Keratinocyte (primary cell): ENCODE data around the gene CACNA1I. TPM values are rescaled to one million over a fixed set of nuclear protein-coding genes. Genes with fewer than 3 reads are reported as not detected.

ENCODE experiments used
- DNase-seq: peaks from one replicate; pipeline ENCODE4 v3.0.0-alpha.2; 2011; ENCODE audit warnings: low read depth, missing footprints, low spot score
- FAIRE-seq: peaks from 2 replicates; lab custom pipeline; 2011; peaks lifted over from hg19 to GRCh38; lab: Jason Lieb, UNC
- H2AFZ ChIP-seq: 2 replicates; pipeline ENCODE4 v1.6.0; 2012; ENCODE audit warnings: low read length, control low read depth, inconsistent platforms; ENCODE audit not compliant: control insufficient read depth
- H3K27ac ChIP-seq: 2 replicates; pipeline ENCODE4 v1.5.1; 2011; ENCODE audit warnings: low read length; ENCODE audit not compliant: control insufficient read depth, insufficient read depth
- H3K27me3 ChIP-seq: 3 replicates; pipeline ENCODE4 v1.6.0; 2011; ENCODE audit warnings: low read length; ENCODE audit not compliant: control insufficient read depth, insufficient read depth; ENCODE audit errors: extremely low read depth
- H3K36me3 ChIP-seq, 2 experiments: 2 replicates in 1 of 2; 3 replicates in 1 of 2; pipeline ENCODE4 v1.5.1; 2011; ENCODE audit warnings: low read length in 2 of 2, mild to moderate bottlenecking in 1 of 2; ENCODE audit not compliant: control insufficient read depth in 2 of 2, insufficient read depth in 2 of 2; ENCODE audit errors: extremely low read depth in 1 of 2
- H3K4me1 ChIP-seq: 3 replicates; pipeline ENCODE4 v1.5.1; 2011; ENCODE audit warnings: low read length; ENCODE audit not compliant: control insufficient read depth, insufficient read depth; ENCODE audit errors: extremely low read depth
- H3K4me2 ChIP-seq: 3 replicates; pipeline ENCODE4 v1.6.0; 2011; ENCODE audit warnings: low read depth, low read length; ENCODE audit not compliant: control insufficient read depth, insufficient read depth; ENCODE audit errors: extremely low read depth
- H3K4me3 ChIP-seq, 3 experiments: fragments of 200-600 bp in 1 of 3; sonication (generic) in 1 of 3; 2 replicates in 2 of 3; 3 replicates in 1 of 3; pipeline ENCODE4 v1.5.1; 2011 to 2016; ENCODE audit warnings: low read length in 3 of 3, mild to moderate bottlenecking in 3 of 3, control low read depth in 2 of 3, inconsistent platforms in 1 of 3, low read depth in 1 of 3, mixed read lengths in 1 of 3, mixed run types in 1 of 3, moderate library complexity in 1 of 3; ENCODE audit not compliant: control insufficient read depth in 2 of 3, insufficient read depth in 2 of 3; ENCODE audit errors: extremely low read depth in 1 of 3
- H3K79me2 ChIP-seq: 2 replicates; pipeline ENCODE4 v1.6.0; 2012; ENCODE audit warnings: low read length; ENCODE audit not compliant: control insufficient read depth, insufficient read depth
- H3K9ac ChIP-seq: 3 replicates; pipeline ENCODE4 v1.6.0; 2011; ENCODE audit warnings: low read length; ENCODE audit not compliant: control insufficient read depth, insufficient read depth; ENCODE audit errors: extremely low read depth
- H3K9me1 ChIP-seq: 3 replicates; pipeline ENCODE4 v1.6.0; 2011; ENCODE audit warnings: low read length; ENCODE audit not compliant: control insufficient read depth, insufficient read depth; ENCODE audit errors: extremely low read depth
- H3K9me3 ChIP-seq: 2 replicates; pipeline ENCODE4 v1.5.1; 2012; ENCODE audit warnings: low read depth, low read length; ENCODE audit not compliant: control insufficient read depth
- H4K20me1 ChIP-seq: 3 replicates; pipeline ENCODE4 v1.6.0; 2011; ENCODE audit warnings: low read length; ENCODE audit not compliant: control insufficient read depth, insufficient read depth; ENCODE audit errors: extremely low read depth
- CTCF ChIP-seq, 3 experiments: IDR thresholded peaks in 1 of 3; conservative IDR thresholded peaks in 1 of 3; optimal IDR thresholded peaks in 1 of 3; 2 replicates in 2 of 3; 3 replicates in 1 of 3; pipeline versions ENCODE3 to v1.5.1; 2011; ENCODE audit warnings: low read length in 3 of 3, mild to moderate bottlenecking in 3 of 3, moderate library complexity in 2 of 3, control low read depth in 1 of 3, inconsistent platforms in 1 of 3; ENCODE audit not compliant: insufficient read depth in 2 of 3; ENCODE audit errors: extremely low read depth in 1 of 3
- EZH2 ChIP-seq: IDR thresholded peaks from one replicate; pipeline ENCODE4 v1.6.1; 2012; ENCODE audit warnings: inconsistent platforms, mild to moderate bottlenecking, low read length, moderate library complexity
- dilution Hi-C: fragments of 300-500 bp; cut with MboI; formaldehyde crosslinking; loops from one replicate; pipeline ENCODE4 v1.7.0; 2020; ENCODE audit warnings: low sequenced_read_pairs; ENCODE audit not compliant: extremely low pct_ligation_motif_present
- polyA plus RNA-seq, 5 experiments: library from polyadenylated mRNA; depleted of rRNA in 3 of 5; stranded (reverse) in 3 of 5; stranded (forward) in 1 of 5; unstranded in 1 of 5; fragments of >200 nt; gene quantifications; 1 replicate in 1 of 5; 2 replicates in 3 of 5; 3 replicates in 1 of 5; pipeline versions ENCODE4 v1.2.1 to v1.2.3, GENCODE V29; 2011 to 2012; ENCODE audit warnings: missing spikeins in 2 of 5, low read depth in 1 of 5, low replicate concordance in 1 of 5

Gene CACNA1I
- polyA plus RNA-seq, 1 donor (not counting 4 experiments of a cell fraction or from before 2014, with no cell fraction given): not detected

- Histone ChIP-seq H3K4me1 (peaks cover 44% of the 10 kb centered on the region), H3K9ac (no peak overlapping the region), H3K27ac (no peak overlapping the region), H3K4me2 (peak overlapping the region; percentile 35), H3K9me1 (peaks cover 4% of the 10 kb centered on the region), H3K27me3 (no peaks in the 10 kb centered on the region), H3K79me2 (peaks cover 38% of the 10 kb centered on the region), H3K9me3 (no peaks in the 10 kb centered on the region), H4K20me1 (peaks cover 46% of the 10 kb centered on the region), H3K36me3 (peaks cover 8 to 40% of the 10 kb centered on the region in 2 experiments), H3K4me3 (no peak overlapping the region), H2AFZ (no peak overlapping the region)
- TF ChIP-seq EZH2: no peak
- no peak for TF ChIP-seq CTCF (optimal IDR thresholded peaks at IDR 0.05 in 1 of 3, IDR thresholded peaks at IDR 0.05 in 1 of 3, conservative IDR thresholded peaks at IDR 0.05 in 1 of 3; ENCODE audit: extremely low read depth in 1 of 3, insufficient read depth in 2 of 3, low read length in 3 of 3)
- DNase-seq: no peak
- no peak for FAIRE-seq
- dilution Hi-C loops: no loop called here
Measured at GRCh38 chr22:39528080-39528661, 42.4 kb upstream of the CACNA1I start.

- dilution Hi-C loops: no loop called here
- H4K20me1 ChIP-seq: peaks cover 42% of the 10 kb centered on the region
- peak overlapping the region in 1 of 3 experiments; percentile 12 for H3K4me3 ChIP-seq
- peaks cover 4% of the 10 kb centered on the region for H3K9me1 ChIP-seq
- peaks cover 42% of the 10 kb centered on the region for H3K4me1 ChIP-seq
- H3K27ac ChIP-seq: no peak overlapping the region
- FAIRE-seq (peak; percentile 13), DNase-seq (peak; percentile 64)
- no peak overlapping the region for H2AFZ ChIP-seq
- peak overlapping the region; percentile 31 for H3K9ac ChIP-seq
- H3K9me3 ChIP-seq: no peaks in the 10 kb centered on the region
- H3K36me3 ChIP-seq: peaks cover 6 to 36% of the 10 kb centered on the region in 2 experiments
- H3K4me2 ChIP-seq: peak overlapping the region; percentile 35
- TF ChIP-seq CTCF (optimal IDR thresholded peaks at IDR 0.05 in 1 of 3, IDR thresholded peaks at IDR 0.05 in 1 of 3, conservative IDR thresholded peaks at IDR 0.05 in 1 of 3; ENCODE audit: extremely low read depth in 1 of 3, insufficient read depth in 2 of 3, low read length in 3 of 3) (peak; percentile 96 to 100 (median 98)), EZH2 (no peak)
- peaks cover 38% of the 10 kb centered on the region for H3K79me2 ChIP-seq
- no peaks in the 10 kb centered on the region for H3K27me3 ChIP-seq
Measured at GRCh38 chr22:39528681-39529486, 41.7 kb upstream of the CACNA1I start.
